PC-9 (cell line): Measurements from ENCODE around the gene AEBP1. TPM values are rescaled to one million over a fixed set of nuclear protein-coding genes. Genes with fewer than 3 reads are reported as not detected.

Experiments used
- BruUV-seq: library from RNA; stranded (reverse); fragments of 400-500 nt; replicated peaks from 2 replicates; lab custom pipeline; 2021; lab: Mats Ljungman, UMichigan
- CTCF ChIA-PET: fragments of 300-600 bp; sonication (Branson Sonifier 250); formaldehyde crosslinking; loops from one replicate; lab custom pipeline; 2022; ENCODE audit warnings: antibody characterized with exemption; lab: Charles Lee
- POLR2A ChIA-PET: fragments of 300-600 bp; sonication (Branson Sonifier 250); formaldehyde crosslinking; loops from one replicate; lab custom pipeline; 2022; ENCODE audit warnings: antibody characterized with exemption; ENCODE audit not compliant: unreplicated experiment; lab: Charles Lee
- DNase-seq, 2 experiments: peaks; one replicate each; pipeline versions ENCODE4 v3.0.0 to v3.0.0-alpha.2; 2015 to 2022; ENCODE audit warnings: mixed read lengths in 1 of 2
- H2AFZ ChIP-seq: fragments of 200-600 bp; sonication (generic); 2 replicates; pipeline ENCODE4 v1.8.1; 2017; ENCODE audit warnings: antibody characterized with exemption
- H3F3A ChIP-seq: fragments of 200-600 bp; sonication (generic); 2 replicates; pipeline ENCODE4 v1.8.1; 2017; ENCODE audit warnings: antibody characterized with exemption, mild to moderate bottlenecking, low read depth; ENCODE audit not compliant: insufficient read depth
- H3K27ac ChIP-seq: fragments of 200-600 bp; sonication (generic); 2 replicates; pipeline ENCODE4 v1.6.1; 2016; ENCODE audit warnings: mixed run types
- H3K27me3 ChIP-seq: fragments of 200-600 bp; sonication (generic); 2 replicates; pipeline ENCODE4 v1.6.1; 2016; ENCODE audit warnings: low read depth, mixed run types; ENCODE audit not compliant: insufficient read depth
- H3K36me3 ChIP-seq: fragments of 200-600 bp; sonication (generic); 2 replicates; pipeline ENCODE4 v1.6.1; 2016; ENCODE audit warnings: low read depth, mixed run types
- H3K4me1 ChIP-seq: fragments of 200-600 bp; sonication (generic); replicated peaks from 2 replicates; pipeline ENCODE4 v1.6.1; 2016; ENCODE audit warnings: mixed run types; ENCODE audit not compliant: insufficient read depth
- H3K4me2 ChIP-seq: fragments of 200-600 bp; sonication (generic); 2 replicates; pipeline ENCODE4 v1.6.1; 2017; ENCODE audit warnings: mixed run types
- H3K4me3 ChIP-seq: fragments of 200-600 bp; sonication (generic); 2 replicates; pipeline ENCODE4 v1.6.1; 2016; ENCODE audit warnings: mixed run types
- H3K79me2 ChIP-seq: fragments of 200-600 bp; sonication (generic); 2 replicates; pipeline ENCODE4 v1.6.1; 2017; ENCODE audit warnings: low read depth, mixed run types
- H3K9me2 ChIP-seq: fragments of 200-600 bp; sonication (generic); 2 replicates; pipeline ENCODE4 v1.8.1; 2017; ENCODE audit warnings: mild to moderate bottlenecking; ENCODE audit not compliant: insufficient read depth
- H3K9me3 ChIP-seq: fragments of 200-600 bp; sonication (generic); 2 replicates; pipeline ENCODE4 v1.8.1; 2016; ENCODE audit warnings: low read depth; ENCODE audit not compliant: insufficient read depth
- H4K20me1 ChIP-seq: fragments of 200-600 bp; sonication (generic); 2 replicates; pipeline ENCODE4 v1.8.1; 2017; ENCODE audit not compliant: insufficient read depth
- CTCF ChIP-seq: fragments of 200-600 bp; sonication (generic); conservative IDR thresholded peaks from 2 replicates; pipeline ENCODE4 v1.6.1; 2017; ENCODE audit warnings: mixed run types, antibody characterized with exemption, mild to moderate bottlenecking, moderate library complexity
- EZH2 ChIP-seq: fragments of 200-600 bp; sonication (generic); IDR thresholded peaks from 2 replicates; pipeline ENCODE4 v1.8.0; 2017; ENCODE audit warnings: antibody characterized with exemption, low read depth
- intact Hi-C: fragments of 100-400 bp; cut with micrococcal nuclease; formaldehyde crosslinking; loops from one replicate; pipeline ENCODE4 v1.10.0; 2022; ENCODE audit not compliant: unreplicated experiment
- total RNA-seq: library from RNA; stranded (reverse); gene quantifications from 2 replicates; pipeline ENCODE4 v1.2.3, GENCODE V29; 2021

Gene AEBP1
- total RNA-seq, 1 experiment from 2014 or later: 0.33 TPM

DNA sequence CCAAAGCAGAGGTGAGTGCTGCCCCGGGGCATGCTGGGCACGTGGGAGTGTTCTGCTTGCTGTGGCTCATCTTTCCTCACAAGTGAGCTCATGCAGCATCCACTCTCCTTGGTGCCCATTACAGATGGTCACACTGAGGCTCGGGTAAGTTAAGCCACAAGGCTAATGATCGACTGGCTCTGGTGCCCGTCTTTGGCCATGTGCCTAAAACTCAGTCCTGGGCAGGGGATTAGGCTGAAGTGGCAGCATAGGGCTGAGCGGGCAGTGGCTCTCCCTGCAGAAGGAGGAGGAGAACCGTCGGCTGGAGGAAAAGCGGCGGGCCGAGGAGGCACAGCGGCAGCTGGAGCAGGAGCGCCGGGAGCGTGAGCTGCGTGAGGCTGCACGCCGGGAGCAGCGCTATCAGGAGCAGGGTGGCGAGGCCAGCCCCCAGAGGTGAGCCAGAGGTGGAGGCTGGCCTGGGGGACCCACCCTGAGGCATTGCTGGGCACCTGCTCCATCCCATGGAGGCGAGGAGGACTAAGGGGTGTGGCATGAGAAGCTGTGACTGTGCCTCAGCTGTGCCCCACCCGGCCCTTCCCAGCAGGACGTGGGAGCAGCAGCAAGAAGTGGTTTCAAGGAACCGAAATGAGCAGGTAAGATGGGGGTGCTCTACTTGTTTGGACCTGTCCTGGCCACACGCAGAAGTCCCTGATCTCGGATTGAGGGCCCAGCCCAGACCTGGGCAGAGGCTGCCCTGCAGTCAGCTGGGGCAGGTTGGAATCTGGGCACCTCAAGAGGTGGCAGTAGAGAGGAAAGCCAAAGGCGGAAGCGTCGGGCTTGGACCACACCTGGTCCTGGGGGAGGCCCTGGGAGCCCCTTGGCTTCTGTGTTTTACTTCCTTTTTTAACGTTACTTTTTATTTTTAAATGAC, 46.0 kb upstream of the AEBP1 start:
- H3K27ac ChIP-seq: no peak overlapping the region
- H3K27me3 ChIP-seq: no peaks in the 10 kb centered on the region
- intact Hi-C loops: no loop called here
- H3K4me3 ChIP-seq: no peak overlapping the region
- ChIA-PET CTCF (interaction anchor here (0.5 kb wide), 1 partner anchor 18 kb away, joined by 5 read pairs; no protein-coding TSS in a partner anchor), POLR2A (no interaction called here)
- peaks cover 9% of the 10 kb centered on the region for H3F3A ChIP-seq
- H2AFZ ChIP-seq: no peak overlapping the region
- DNase-seq: no peak
- no peaks in the 10 kb centered on the region for H3K79me2 ChIP-seq
- TF ChIP-seq CTCF (no peak), EZH2 (no peak)
- H3K9me3 ChIP-seq: no peaks in the 10 kb centered on the region
- peaks cover 22% of the 10 kb centered on the region for H4K20me1 ChIP-seq
- peaks cover 15% of the 10 kb centered on the region; the same call in 1 of the 2 replicates for H3K36me3 ChIP-seq
- no peaks in the 10 kb centered on the region for H3K4me1 ChIP-seq
- BruUV-seq: no TSS peak
- no peaks in the 10 kb centered on the region for H3K9me2 ChIP-seq
- no peak overlapping the region for H3K4me2 ChIP-seq

GRCh38 chr7:44058759-44059218, 45.4 kb upstream of the AEBP1 start:
- peaks cover 27% of the 10 kb centered on the region for H4K20me1 ChIP-seq
- no peak overlapping the region for H3K27ac ChIP-seq
- no peak overlapping the region for H3K4me2 ChIP-seq
- no peaks in the 10 kb centered on the region for H3K79me2 ChIP-seq
- intact Hi-C loops: no loop called here
- H3K4me1 ChIP-seq: no peaks in the 10 kb centered on the region
- ChIA-PET POLR2A (no interaction called here), CTCF (no interaction called here)
- no TSS peak for BruUV-seq
- no peak overlapping the region for H3K4me3 ChIP-seq
- H3K27me3 ChIP-seq: no peaks in the 10 kb centered on the region
- no peak for TF ChIP-seq CTCF
- no peak for TF ChIP-seq EZH2
- no peak for DNase-seq
- no peaks in the 10 kb centered on the region for H3K9me2 ChIP-seq
- peaks cover 12% of the 10 kb centered on the region for H3F3A ChIP-seq
- H2AFZ ChIP-seq: no peak overlapping the region
- H3K9me3 ChIP-seq: no peaks in the 10 kb centered on the region
- H3K36me3 ChIP-seq: peaks cover 12% of the 10 kb centered on the region; the same call in 1 of the 2 replicates

- no peaks in the 10 kb centered on the region for H3K27me3 ChIP-seq
- TF ChIP-seq CTCF (no peak), EZH2 (no peak)
- no TSS peak for BruUV-seq
- no peaks in the 10 kb centered on the region for H3K79me2 ChIP-seq
- no peak overlapping the region for H2AFZ ChIP-seq
- H3K4me3 ChIP-seq: no peak overlapping the region
- no peak for DNase-seq
- ChIA-PET CTCF (no interaction called here), POLR2A (no interaction called here)
- H3F3A ChIP-seq: peaks cover 17% of the 10 kb centered on the region
- H3K4me1 ChIP-seq: no peaks in the 10 kb centered on the region
- no peaks in the 10 kb centered on the region for H3K9me3 ChIP-seq
- H3K9me2 ChIP-seq: no peaks in the 10 kb centered on the region
- H4K20me1 ChIP-seq: peaks cover 27% of the 10 kb centered on the region
- peaks cover 12% of the 10 kb centered on the region; the same call in 1 of the 2 replicates for H3K36me3 ChIP-seq
- no peak overlapping the region for H3K27ac ChIP-seq
- intact Hi-C loops: no loop called here
- H3K4me2 ChIP-seq: no peak overlapping the region
These were observed 44.7 kb upstream of the AEBP1 start for GRCh38 chr7:44059219-44060090.
